Measurements from ENCODE around the gene FBF1.
"Not testable (repeated sequence)": the region's sequence is repeated elsewhere in the genome, so short reads cannot be mapped to it uniquely, and the experiment has no call there.

Gene FBF1

DNA sequence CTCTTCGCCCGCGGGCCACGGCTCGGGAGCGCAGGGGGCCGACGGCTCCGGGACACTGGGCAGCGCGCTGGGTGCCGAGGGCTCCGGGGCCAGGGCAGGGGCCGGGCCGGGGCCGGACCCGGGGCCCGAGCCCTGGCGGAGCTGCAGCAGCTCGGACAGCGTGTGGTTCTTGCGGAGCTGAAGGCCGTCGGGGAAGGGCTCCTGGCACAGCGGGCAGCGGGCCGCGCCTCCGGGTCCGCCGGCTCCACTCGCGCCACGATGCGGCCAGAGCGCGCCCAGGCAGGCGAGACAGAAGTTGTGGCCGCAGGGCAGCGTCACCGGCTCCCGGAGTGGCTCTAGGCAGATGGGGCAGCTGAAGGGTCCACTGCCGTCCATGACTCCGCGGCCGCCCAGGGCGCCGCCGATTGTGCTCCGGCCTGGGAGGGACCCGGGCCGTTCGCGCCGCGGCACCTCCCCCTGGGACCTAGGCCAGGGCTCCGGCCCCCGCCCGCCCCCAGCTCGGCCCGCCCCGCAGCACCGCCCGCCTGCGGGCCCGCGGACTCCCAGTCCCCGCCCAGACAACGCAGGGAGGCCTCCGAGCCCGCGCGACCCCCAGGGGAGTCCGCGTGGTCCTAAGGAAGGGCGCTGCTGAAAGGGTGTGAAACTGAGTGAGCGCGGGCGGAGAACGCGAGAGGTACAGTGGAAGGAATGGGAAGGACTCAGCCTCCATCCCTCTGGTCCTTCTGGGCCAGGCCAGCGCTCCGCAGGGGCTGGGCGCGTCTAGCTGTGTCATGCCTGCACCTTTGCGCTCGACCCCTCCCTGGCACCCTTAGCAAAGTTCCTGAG is 62.5 kb downstream of the FBF1 start, which contains the start of gene TRIM47:
TSS of gene TRIM47 (minus strand) at position 408 of the 825 bp plus-strand sequence. CDS start at position 375, 33 bp downstream.
- H3K27me3 Mint-ChIP-seq: no peaks in the 10 kb centered on the region
- H3K27ac Mint-ChIP-seq: peak within 1 kb of the TSS; percentile 92
- no peaks in the 10 kb centered on the region for H3K9me3 Mint-ChIP-seq
- H3K4me3 Mint-ChIP-seq: peak within 1 kb of the TSS; percentile 88
- no peaks in the 10 kb centered on the region for H3K36me3 Mint-ChIP-seq
- H3K4me1 Mint-ChIP-seq: peaks cover 38% of the 10 kb centered on the region

DNA sequence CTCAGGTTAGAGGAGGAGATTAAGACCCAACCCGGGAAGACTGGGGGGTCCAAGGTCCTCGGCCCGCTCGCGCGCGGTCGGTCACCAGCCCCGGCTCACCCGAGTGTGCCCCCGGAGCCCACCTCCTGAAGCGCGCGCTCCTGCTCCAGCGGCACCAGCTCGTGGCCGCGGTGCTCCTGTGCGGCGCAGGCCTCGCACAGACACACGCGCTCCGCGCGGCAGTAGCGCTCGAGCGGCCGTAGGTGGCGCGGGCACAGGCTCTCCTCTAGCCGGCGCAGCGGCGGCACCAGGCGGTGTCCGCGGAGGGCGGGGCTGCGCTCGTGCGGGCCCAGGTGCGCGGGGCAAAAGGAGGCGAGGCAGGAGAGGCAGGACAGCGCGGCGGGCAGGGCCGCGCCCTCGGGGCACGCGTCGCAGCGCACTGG is 63.1 kb downstream of the FBF1 start:
- H3K9me3 Mint-ChIP-seq: no peaks in the 10 kb centered on the region
- no peaks in the 10 kb centered on the region for H3K27me3 Mint-ChIP-seq
- no peaks in the 10 kb centered on the region for H3K36me3 Mint-ChIP-seq
- peak overlapping the region; percentile 88 for H3K4me3 Mint-ChIP-seq
- peaks cover 41% of the 10 kb centered on the region for H3K4me1 Mint-ChIP-seq
- H3K27ac Mint-ChIP-seq: peak overlapping the region; percentile 92

DNA sequence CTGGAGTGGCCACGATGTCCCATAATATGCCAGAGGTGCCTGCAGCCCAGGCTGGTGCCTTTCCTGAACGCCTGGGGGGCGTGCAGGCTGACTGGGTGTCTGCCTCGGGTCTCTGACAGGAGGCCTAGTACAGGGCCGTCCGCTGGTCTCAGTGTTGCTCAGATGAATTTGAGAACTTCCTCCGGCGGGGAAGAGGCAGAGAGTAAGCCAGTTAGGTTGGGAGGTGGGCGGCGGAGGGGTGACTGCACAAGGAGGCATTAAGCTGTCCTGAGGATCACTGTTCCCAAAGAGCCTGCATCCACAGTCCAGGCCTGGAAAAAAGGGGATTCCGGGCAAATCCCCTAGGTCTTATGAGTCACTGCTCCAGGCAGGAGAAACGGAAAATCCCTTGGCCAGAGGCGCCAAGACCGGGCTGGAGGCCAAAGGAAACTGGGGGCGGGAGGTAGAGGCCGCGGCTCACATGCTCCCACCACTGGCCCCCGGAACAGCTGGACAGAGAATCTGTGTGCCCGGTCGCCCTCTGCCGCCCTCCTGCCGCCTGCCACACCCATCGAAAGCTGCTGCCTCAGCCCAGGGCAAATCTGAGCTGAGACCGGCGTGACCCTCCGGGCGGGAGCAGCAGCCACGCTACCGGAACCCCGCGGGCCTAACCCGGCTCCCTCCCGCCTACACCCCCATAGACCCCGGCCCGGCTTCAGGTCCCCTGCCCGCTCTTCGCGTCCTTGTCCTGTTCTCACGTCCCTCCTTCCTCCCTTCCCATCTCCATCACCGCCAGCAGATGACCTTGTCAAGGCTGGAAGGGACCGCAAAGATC is 63.7 kb downstream of the FBF1 start:
- H3K27me3 Mint-ChIP-seq: no peaks in the 10 kb centered on the region
- H3K36me3 Mint-ChIP-seq: no peaks in the 10 kb centered on the region
- peak overlapping the region; percentile 88 for H3K4me3 Mint-ChIP-seq
- peak overlapping the region; percentile 92 for H3K27ac Mint-ChIP-seq
- no peaks in the 10 kb centered on the region for H3K9me3 Mint-ChIP-seq
- peaks cover 46% of the 10 kb centered on the region for H3K4me1 Mint-ChIP-seq

DNA sequence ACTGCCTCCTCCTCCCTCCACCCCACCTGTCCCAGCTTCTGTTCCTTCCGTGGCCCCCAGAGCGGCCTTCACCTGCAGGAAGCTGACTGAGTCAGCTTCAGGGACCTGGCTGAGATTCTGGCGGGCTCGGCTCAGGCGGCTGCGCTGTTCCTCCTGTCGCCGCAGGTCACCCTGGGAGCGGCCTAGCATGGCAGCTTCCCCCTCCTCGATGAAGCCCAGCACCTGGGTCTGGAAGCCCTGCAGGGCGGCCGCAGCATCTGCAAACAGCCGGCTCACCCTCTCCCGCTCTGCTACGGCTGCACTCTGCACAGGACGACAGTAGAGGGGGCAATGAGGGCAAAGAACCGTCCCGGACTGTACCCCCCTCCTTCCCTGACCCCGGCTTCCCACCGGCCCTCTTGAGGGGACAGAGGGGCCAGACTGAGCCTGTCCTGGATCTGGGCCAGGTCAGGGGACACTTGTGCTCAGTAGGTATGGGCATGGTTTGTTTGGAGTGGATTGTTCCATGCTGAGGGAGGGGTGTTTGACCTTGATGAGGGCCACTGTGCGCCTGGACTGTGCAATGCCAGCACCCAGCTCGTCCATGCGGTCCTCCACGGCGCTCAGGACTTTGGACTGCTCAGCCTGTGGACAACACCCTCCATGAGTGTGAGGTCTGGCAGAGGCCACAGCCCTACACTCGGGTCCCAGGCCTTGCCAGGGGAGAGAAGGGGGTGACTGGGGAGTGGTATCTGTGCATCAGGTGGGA is 64.5 kb downstream of the FBF1 start:
- H3K9me3 Mint-ChIP-seq: no peaks in the 10 kb centered on the region
- no peaks in the 10 kb centered on the region for H3K36me3 Mint-ChIP-seq
- H3K4me1 Mint-ChIP-seq: peaks cover 40% of the 10 kb centered on the region
- peak overlapping the region; percentile 88 for H3K4me3 Mint-ChIP-seq
- peak overlapping the region; percentile 81 for H3K27ac Mint-ChIP-seq
- H3K27me3 Mint-ChIP-seq: no peaks in the 10 kb centered on the region

DNA sequence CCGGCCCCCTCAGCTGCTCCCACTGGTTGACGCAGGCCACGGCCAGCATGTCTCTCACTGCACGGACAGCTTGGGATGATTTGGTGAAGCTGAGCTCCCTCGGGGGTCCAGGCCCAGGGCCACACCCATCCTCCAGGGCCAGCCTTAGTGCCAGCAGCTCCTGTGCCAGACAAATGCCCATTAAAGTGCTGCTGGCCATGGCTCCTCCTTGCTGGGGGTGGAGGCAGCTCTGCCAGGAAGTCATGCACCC is 65.0 kb downstream of the FBF1 start:
- peak overlapping the region; percentile 88 for H3K4me3 Mint-ChIP-seq
- no peaks in the 10 kb centered on the region for H3K36me3 Mint-ChIP-seq
- H3K9me3 Mint-ChIP-seq: no peaks in the 10 kb centered on the region
- H3K4me1 Mint-ChIP-seq: peaks cover 40% of the 10 kb centered on the region
- peak overlapping the region; percentile 81 for H3K27ac Mint-ChIP-seq
- no peaks in the 10 kb centered on the region for H3K27me3 Mint-ChIP-seq

DNA sequence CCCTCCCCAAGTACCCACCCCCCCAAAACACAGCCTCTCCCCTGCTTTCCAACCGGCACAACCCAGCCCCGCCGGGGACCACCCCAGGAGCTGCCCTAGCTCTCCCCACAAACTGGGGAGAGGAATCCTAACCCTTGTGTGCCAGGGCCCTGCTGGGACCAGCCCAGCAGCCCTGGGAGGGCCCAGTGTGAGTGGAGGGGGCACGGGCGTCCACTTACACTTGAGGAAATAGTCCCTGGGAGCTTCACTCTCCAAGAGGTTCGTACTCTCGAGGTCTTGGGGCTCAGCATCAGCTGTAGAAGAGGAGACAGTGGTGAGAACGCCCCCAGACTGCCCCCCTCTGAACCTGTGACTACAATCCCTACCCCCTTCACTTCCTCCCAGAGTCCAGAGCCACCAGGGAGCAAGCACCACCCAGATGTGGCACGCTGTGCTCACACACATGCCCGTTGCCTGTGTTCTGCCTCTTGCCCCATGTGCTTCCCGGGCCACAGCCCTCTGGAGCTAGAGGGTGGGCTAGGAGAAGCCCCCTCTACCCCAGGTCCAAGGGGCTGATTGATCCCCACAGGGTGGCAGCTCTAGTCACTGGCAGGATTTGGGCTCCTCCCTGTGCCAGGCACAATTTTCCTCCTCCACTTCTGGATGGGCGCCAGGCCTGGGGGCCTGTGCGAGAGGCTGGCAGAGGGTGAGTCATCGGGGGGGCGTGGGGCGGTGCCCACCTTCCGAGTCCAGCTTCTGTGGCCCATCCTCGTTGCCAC is 65.5 kb downstream of the FBF1 start:
- Mint-ChIP-seq H3K4me1 (peaks cover 40% of the 10 kb centered on the region), H3K27me3 (no peaks in the 10 kb centered on the region), H3K9me3 (no peaks in the 10 kb centered on the region), H3K36me3 (no peaks in the 10 kb centered on the region), H3K27ac (no peak overlapping the region), H3K4me3 (peak overlapping the region; percentile 88)

DNA sequence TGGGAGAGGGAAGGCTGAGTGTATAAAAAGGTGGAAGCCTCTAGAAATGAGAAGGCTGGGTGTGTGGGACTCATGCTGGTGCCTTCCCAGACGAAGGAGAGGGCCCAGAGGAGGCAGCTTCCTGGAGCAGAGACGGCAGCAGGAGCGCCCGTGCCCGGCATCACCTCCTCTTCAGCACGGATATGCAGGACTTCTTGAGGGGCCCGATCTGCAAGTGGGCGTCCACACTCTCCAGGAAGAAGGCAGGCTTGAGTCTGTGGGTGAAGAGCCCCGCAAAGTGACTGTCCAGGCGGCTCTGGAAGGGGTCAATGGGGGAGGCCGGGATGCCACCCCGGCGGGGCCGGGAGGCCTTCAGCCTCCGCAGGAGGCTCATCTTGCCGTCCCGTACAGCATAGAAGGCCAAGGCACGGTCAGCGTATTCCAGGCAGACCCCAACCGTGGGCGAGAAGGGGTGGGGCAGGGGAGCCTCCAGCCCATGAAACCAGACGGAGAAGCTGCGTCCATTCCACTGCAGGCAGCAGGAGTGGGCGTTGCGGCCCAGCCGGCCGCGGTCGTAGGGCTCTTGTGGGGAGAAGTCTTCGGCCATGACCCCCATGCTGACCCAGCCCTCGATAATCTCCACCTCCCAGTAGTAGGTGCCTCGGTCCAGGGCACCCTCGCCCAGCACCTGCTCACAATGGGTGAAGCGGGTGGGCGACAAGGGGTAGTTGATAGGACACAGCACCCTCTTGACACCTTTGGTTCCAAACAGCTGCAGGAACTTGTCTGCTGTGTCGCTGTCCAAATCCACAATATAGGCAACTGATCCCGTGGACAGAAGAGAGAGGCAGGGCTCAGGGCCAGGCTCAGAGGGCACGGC is 66.3 kb downstream of the FBF1 start:
- H3K27me3 Mint-ChIP-seq: no peaks in the 10 kb centered on the region
- no peak overlapping the region for H3K4me3 Mint-ChIP-seq
- no peaks in the 10 kb centered on the region for H3K9me3 Mint-ChIP-seq
- no peaks in the 10 kb centered on the region for H3K36me3 Mint-ChIP-seq
- H3K27ac Mint-ChIP-seq: peak overlapping the region; percentile 41
- peaks cover 40% of the 10 kb centered on the region for H3K4me1 Mint-ChIP-seq

DNA sequence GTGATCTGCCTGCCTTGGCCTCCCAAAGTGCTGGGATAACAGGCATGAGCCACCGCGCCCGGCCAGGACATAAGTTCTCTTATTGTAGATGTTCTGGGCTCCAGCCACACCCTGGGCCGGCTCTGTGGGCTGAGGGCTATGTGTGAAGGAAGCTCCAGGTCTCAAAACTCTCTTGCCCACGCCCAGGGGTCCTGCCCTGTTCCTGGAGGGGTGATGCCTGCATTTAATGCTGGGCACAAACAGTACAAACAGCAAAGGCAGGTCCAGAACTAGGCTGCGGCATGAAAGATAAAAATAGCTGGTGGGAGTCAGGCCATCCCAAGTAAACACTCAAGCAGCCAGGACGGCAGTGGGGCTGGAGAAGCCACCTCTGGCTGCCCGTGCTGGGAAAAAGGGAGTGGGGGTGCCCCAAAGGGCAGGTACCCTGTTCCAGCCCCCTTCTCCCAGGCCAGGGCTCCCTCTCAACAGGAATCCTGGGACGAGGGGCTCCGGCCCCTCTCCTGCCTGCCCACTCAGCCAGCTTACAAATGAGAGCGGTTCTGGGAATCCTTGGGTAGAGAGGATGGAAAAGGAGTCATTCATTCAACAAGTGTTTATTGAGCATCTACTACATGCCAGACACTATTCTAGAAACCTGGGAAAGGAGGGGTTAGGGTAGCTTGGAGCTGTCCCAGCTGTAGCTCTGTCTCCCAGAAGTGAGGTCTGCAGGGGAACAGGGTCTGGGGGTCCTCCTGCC is 67.1 kb downstream of the FBF1 start:
- H3K4me1 Mint-ChIP-seq: peaks cover 40% of the 10 kb centered on the region
- no peak overlapping the region for H3K4me3 Mint-ChIP-seq
- no peaks in the 10 kb centered on the region for H3K9me3 Mint-ChIP-seq
- H3K27me3 Mint-ChIP-seq: no peaks in the 10 kb centered on the region
- peak overlapping the region; percentile 59 for H3K27ac Mint-ChIP-seq
- no peaks in the 10 kb centered on the region for H3K36me3 Mint-ChIP-seq

DNA sequence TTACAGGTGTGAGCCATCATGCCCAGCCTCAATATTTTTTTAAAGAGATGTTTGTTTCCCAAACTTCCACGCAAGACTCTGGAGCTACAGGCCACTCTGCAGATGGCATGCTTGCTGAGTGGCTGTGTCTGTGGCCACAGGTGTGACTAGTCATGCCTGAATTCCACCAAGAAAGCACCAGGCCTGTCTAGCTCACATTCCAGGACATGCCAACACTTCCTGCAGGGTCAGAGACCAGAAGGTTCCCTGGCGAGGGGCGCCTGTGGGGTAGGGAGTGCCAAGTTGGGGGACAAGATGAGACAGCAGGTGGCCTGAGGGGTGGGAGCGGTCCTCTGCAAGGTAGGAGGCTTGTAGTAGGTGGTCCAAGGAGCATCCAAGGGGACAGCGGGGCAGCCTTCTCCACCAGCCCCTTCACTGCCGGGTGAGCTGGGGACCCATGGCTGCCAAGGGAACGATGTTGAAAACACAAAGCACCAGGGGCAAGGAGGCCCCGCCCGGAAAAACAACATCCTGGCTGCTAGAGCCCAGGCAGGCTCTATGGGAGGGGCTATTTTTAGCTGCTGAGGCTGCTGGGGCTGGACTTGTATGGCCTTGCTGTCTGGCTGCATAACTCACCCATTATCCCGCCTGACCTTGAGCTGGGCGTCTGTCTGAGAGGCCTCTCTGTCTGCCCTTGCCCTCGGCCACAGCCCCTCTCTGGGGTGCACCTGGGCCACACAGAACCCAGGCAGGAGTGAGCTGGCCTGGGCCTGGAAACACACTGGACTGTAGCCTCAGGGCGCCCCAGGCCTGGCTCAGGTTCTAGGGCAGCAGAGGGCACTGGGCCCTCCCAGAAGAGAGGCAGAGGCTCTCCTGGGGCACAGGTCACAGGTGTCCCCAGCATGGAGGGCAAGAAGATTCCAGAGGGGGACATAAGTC is 68.1 kb downstream of the FBF1 start:
- Mint-ChIP-seq H3K36me3 (no peaks in the 10 kb centered on the region), H3K4me3 (no peak overlapping the region), H3K27ac (no peak overlapping the region), H3K4me1 (peaks cover 38% of the 10 kb centered on the region), H3K9me3 (no peaks in the 10 kb centered on the region), H3K27me3 (no peaks in the 10 kb centered on the region)

DNA sequence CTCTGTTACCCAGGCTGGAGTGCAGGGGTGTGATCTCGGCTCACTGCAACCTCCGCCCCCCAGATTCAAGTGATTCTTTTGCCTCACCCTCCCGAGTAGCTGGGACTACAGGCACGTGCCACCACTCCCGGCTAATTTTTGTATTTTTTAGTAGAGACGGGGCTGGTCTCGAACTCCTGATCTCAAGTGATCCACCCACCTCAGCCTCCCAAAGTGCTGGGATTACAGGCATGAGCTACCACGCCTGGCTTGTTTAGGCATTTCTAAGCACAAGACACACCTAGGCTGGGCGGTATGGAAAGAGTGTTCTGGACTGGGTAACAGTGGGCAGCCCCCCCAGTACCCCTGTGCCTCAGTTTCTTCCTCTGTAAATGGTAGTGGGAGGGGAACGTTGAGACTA is 70.6 kb downstream of the FBF1 start:
- not testable (repeated sequence) for H3K4me3 Mint-ChIP-seq, H3K27me3 Mint-ChIP-seq, H3K27ac Mint-ChIP-seq, H3K9me3 Mint-ChIP-seq, H3K36me3 Mint-ChIP-seq
- peaks cover 23% of the 10 kb centered on the region for H3K4me1 Mint-ChIP-seq

DNA sequence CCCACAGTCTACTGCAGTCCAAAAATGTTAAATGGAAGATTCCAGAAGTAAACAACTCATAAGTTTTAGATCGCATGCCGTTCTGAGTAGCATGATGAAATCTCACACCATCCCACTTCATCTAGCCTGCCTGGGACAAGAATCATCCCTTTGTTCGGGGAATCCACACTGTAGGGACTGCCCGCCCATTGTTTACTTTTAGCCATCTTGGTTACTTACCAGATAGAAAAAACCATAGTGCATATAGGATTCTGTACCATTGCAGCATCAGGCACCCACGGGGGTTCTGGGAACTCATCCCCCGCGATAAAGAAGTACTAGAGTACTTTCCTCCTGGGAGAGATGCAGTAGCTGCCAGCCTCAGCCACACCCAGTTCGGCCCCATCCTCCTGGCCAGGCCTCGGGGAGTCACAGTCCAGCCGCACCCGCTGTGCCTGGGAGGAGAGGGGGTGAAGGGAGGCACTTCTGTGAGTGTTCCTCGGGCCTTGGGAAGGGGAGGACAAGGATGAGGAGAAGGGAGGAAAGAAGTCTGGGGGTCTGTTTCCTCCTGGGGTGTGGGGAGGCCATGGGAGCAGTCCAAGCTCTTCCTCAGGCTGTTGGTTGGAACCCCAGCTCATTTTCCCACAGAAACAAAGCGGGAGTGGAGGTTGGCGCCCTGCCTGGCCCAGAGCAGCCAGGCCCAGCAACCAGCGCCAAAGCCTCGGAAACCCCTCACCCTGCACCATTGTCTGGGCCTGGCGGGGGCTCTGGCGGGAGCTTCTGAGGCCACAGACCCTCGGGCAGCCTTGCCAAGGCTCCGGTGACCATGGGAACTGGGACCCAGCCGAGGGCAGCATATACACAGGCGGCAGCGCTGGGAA is 71.3 kb downstream of the FBF1 start:
- Mint-ChIP-seq H3K27ac (no peak overlapping the region), H3K9me3 (no peaks in the 10 kb centered on the region), H3K4me1 (peaks cover 30% of the 10 kb centered on the region), H3K4me3 (no peak overlapping the region), H3K36me3 (no peaks in the 10 kb centered on the region), H3K27me3 (no peaks in the 10 kb centered on the region)

DNA sequence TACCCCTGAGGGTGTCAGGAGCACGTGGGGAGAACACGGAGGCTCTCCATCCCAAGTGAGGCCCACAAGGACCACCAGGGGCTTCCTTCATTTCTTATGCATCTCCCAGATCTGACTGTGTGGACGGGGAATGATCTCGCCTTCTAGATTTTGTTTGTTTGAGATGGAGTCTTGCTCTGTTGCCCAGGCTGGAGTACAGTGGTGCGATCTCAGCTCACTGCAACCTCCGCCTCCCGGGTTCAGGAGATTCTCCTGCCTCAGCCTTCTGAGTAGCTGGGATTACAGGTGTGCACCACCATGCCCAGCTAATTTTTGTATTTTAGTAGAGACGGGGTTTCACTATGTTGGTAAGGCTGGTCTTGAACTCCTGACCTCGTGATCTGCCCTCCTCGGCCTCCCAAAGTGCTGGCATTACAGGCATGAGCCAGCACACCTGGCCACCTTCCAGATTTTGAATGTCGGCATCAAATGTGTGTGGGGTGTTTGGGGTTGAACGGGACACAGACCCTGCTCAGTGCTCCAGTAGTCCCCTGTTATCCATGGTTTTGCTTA is 72.0 kb downstream of the FBF1 start:
- not testable (repeated sequence) for H3K27me3 Mint-ChIP-seq, H3K27ac Mint-ChIP-seq, H3K4me3 Mint-ChIP-seq, H3K9me3 Mint-ChIP-seq, H3K36me3 Mint-ChIP-seq
- peaks cover 33% of the 10 kb centered on the region for H3K4me1 Mint-ChIP-seq
